ENCODE results near the gene GRID2. TPM values are rescaled to one million over a fixed set of nuclear protein-coding genes. Genes with fewer than 3 reads are reported as not detected.

Gene GRID2
- total and polyA plus RNA-seq, 2 of the 13 experiments (the other 11 are each of a cell fraction or from before 2014, with no cell fraction given) = not detected

GRCh38 chr4:92514627-92515026, 210.9 kb downstream of the GRID2 start:
- no peak overlapping the region for H3K4me3 ChIP-seq (replicated peaks in 1 of 3; ENCODE audit: insufficient read depth in 1 of 3, low read depth in 2 of 3, low read length in 3 of 3)
- CTCF ChIA-PET (ENCODE audit: low intra/inter-chr PET ratio, low total read pairs) = no interaction called here
- ATAC-seq = no peak
- FAIRE-seq = no peak
- no peaks in the 10 kb centered on the region for H3K4me1 ChIP-seq (ENCODE audit: insufficient read depth, low read length)
- no peak overlapping the region for H3K4me2 ChIP-seq (ENCODE audit: low read depth, low read length)
- POLR2A ChIA-PET = no interaction called here
- BruUV-seq (replicated peaks) = no TSS peak
- H3K9me3 ChIP-seq (ENCODE audit: low read length) = no peaks in the 10 kb centered on the region
- no peaks in the 10 kb centered on the region for H3K27me3 ChIP-seq (ENCODE audit: control insufficient read depth in 1 of 2, insufficient read depth in 2 of 2, low read length in 2 of 2)
- H3K9ac ChIP-seq (ENCODE audit: insufficient read depth, low read depth, low read length) = no peak overlapping the region
- no peak overlapping the region for H2AFZ ChIP-seq (ENCODE audit: low read length)
- no peaks in the 10 kb centered on the region for H3K36me3 ChIP-seq (replicated peaks in 1 of 2; ENCODE audit: control insufficient read depth in 1 of 2, insufficient read depth in 2 of 2, low read length in 2 of 2)
- no peaks in the 10 kb centered on the region for H4K20me1 ChIP-seq (ENCODE audit: insufficient read depth, low read length)
- H3K27ac ChIP-seq (ENCODE audit: extremely low read length, insufficient read depth, low read length) = no peak overlapping the region
- TF ChIP-seq MBNL3 (CRISPR knock-in tag; conservative IDR thresholded peaks at IDR 0.05) (no peak), ZNF773 (CRISPR knock-in tag; IDR thresholded peaks at IDR 0.05; ENCODE audit: borderline replicate concordance) (no peak), MXD1 (CRISPR knock-in tag; IDR thresholded peaks at IDR 0.05) (no peak), SRY (CRISPR knock-in tag; IDR thresholded peaks at IDR 0.05) (no peak), SCMH1 (CRISPR knock-in tag; IDR thresholded peaks at IDR 0.05; ENCODE audit: borderline replicate concordance) (no peak), CENPBD1 (CRISPR knock-in tag; IDR thresholded peaks at IDR 0.05; ENCODE audit: borderline replicate concordance, low read depth) (no peak), ZNF362 (CRISPR knock-in tag; IDR thresholded peaks at IDR 0.05; ENCODE audit: borderline replicate concordance) (no peak), FLYWCH1 (CRISPR knock-in tag; IDR thresholded peaks at IDR 0.05) (no peak), AHR (CRISPR knock-in tag; IDR thresholded peaks at IDR 0.05) (no peak), ZNF772 (CRISPR knock-in tag; IDR thresholded peaks at IDR 0.05) (no peak), POLR2AphosphoS2 (IDR thresholded peaks at IDR 0.05; ENCODE audit: low read depth, low read length) (no peak)
- H3K79me2 ChIP-seq (ENCODE audit: insufficient read depth, low read length) = no peaks in the 10 kb centered on the region
- no peak for DNase-seq (ENCODE audit: low spot score)
- intact Hi-C loops (cut with micrococcal nuclease; ENCODE audit: unreplicated experiment) (no loop called here), in situ Hi-C loops (cut with HindIII; ENCODE audit: extremely low pct_ligation_motif_present, low pct_unique_long_range_greater_than_20kb) (no loop called here)
- WGBS (ENCODE audit: low lambda C conversion rate) = 32% methylated on average over 1 of the region's 1 CpG

Data from HepG2 (cell line).